Measurements from ENCODE around the gene RPL4.

DNA sequence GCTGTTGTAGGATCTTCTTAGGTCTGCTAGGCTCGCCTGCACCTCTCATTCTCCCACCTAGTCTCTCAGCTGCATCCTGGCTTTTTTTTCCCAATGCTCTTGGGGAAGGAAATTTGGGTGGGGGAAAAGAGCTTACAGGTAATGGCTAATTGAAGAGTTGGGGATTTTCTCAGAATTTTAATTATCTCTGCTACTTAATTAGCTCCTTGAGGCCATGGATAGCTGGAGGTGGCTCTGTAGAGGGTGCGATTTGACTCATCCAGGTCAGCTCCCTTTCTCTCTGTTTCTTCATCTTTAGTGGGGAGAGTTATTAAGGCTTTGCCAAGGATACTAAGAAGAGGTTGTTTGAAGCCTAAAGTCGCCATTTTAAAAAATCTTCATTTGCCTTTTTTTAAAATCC is 29.7 kb downstream of the RPL4 start:
- no peak for TF ChIP-seq CTCF (IDR thresholded peaks at IDR 0.05)
- no peak for TF ChIP-seq ZFX (IDR thresholded peaks at IDR 0.05; ENCODE audit: borderline replicate concordance)

All from 22Rv1 (cell line).